Inferior parietal cortex (tissue), 1 donor: ENCODE results near the gene SH3RF3.

Source experiments
- DNase-seq: peaks from one replicate; pipeline ENCODE4 v3.0.0-alpha.2; 2016; ENCODE audit errors: extremely low spot score

Gene SH3RF3

DNA sequence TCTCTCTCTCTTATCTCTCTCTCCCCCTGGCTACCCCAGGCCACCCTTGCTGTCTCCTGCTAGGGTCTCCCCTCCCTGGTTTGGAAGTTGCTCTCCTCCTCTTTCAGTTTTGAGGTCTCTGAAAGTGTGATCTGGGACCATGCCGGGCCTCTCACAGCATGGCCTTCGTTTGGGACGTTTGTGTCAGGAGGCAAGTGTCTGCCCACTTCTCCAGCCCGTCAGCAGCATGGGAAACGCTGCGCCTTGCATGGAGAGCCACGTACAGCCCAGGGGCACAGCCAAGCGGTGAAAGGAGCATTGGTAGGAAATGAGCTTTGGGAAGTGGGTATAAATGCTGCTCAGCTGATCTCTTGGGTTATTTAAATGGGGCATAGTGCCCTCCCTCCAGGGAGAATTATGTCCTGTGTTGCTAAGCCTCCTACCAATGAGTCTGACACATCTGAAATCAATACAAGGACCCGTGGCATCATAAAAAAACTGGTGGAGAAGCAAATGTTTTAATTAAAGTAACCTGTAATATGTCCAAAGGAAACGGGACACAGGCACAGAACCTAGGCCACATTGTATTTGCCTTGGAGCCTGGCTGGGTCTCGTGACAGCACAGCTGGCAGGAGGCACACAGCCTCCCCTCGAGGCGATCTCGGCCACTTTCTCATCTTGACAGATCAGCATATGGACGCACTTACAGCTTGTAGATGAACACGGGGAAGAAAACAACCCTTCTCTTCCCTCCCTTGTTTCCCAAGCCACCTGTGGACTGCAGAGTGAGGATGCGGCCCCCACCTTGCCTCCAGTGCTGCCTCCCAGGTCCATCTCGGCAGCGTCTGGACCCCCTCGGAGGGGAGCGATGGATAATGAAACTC lies 72.7 kb downstream of the SH3RF3 start:
- DNase-seq = no peak

DNA sequence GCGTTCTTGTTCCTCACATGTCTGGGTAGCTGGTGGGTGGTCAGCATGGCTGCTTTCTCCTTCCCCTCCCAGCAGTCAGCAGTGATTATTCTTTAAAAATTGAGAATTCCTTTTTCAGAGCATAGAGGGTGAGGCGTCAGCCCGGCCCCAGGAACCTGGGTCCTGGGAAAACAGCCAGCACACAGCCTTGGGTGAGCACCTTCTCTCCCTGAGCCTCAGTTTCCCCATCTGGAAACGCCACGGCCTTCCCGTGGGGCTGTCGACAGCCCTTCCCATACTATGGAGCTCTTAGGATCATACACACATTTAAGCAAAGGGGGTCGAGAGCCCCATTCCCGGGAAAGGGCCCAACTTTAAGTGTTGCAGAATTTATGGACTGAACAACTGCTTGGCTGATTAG lies 73.5 kb downstream of the SH3RF3 start:
- no peak for DNase-seq

- DNase-seq = no peak
Measured at GRCh38 chr2:109203246-109204011, 74.4 kb downstream of the SH3RF3 start.

DNA sequence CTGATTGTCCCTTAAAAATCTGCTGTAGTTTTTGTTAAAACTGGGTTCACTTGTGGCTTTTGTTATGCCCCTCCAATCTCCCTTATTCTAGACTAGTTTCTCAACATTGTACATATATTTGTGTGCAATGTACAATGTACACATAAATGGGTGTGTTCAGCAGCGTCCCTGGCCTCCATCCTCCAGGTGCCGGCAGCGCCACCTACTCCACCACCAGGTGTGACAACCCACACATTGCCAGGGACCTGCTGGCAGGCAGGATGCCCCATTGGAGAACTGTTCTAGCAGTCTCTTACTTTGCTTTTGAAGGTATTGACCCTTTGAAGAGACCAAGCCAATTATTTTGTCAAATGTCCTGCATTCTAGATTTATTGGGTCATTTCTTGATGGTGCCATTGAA lies 75.4 kb downstream of the SH3RF3 start:
- DNase-seq = no peak

DNA sequence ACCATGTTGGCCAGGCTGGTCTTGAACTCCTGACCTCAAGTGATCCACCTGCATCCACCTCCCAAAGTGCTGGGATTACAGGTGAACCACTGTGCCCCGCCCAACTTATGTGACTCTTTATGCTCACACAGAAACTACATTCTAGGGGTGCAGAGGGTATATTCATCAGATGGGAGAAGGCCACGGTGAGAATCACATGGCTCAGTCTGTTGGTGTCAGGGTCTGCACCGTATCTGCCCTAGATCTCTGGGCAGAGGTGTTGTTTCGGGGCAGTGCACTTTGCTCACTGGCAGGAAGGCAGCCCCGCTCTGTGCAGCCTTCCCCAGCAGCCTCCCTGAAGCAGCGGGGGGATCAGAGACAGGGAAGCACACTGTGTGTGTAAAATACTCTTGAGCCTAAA lies 76.4 kb downstream of the SH3RF3 start:
- no peak for DNase-seq

GRCh38 chr2:109206569-109207146 lies 77.7 kb downstream of the SH3RF3 start:
- no peak for DNase-seq

- DNase-seq = no peak
Measured at GRCh38 chr2:109207176-109207575, 78.2 kb downstream of the SH3RF3 start.

DNA sequence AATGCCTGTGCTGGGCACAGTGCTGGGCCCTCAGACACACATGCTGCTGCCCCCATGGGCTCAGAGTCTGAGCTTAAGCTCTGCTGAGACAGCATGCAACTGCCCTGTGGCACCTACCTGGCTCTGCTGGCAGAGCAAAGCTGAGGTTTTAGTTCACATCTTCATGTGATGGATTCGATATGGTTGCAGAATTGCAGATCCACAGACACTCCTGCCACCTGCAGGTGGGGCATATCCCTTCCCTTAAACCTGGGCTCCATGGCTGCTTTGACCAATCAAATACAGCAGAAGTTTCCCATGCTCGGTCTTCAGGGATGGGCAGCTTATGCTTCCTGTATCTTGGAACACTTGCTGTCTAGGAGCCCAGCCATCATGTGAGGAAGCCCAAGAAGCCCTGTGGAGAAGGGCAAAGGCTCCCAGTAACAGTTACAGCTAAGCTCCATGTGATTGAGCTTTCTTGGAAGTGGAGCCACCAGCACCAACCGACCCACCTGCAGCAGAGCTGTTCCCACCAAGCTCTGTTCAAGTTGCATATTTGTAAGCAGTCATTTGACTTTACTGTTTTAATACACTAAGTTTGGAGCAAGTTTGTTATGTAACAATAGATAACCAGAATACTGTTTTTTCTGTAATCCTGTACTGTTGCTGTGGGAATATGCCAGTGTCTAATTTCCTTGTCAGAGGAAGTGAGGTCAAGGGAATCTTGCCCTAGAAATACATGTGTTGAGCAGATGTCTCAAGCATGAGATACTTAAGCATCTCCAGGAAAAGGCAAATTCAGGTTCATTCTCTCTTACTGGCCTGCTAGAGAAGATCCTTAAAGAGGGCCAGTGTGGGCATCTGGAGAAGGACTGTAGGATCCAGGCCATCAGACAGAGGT lies 79.3 kb downstream of the SH3RF3 start:
- DNase-seq = no peak

- DNase-seq = no peak
Measured at GRCh38 chr2:109208951-109209335, 79.9 kb downstream of the SH3RF3 start.

GRCh38 chr2:109209412-109209811 lies 80.4 kb downstream of the SH3RF3 start:
- no peak for DNase-seq

DNA sequence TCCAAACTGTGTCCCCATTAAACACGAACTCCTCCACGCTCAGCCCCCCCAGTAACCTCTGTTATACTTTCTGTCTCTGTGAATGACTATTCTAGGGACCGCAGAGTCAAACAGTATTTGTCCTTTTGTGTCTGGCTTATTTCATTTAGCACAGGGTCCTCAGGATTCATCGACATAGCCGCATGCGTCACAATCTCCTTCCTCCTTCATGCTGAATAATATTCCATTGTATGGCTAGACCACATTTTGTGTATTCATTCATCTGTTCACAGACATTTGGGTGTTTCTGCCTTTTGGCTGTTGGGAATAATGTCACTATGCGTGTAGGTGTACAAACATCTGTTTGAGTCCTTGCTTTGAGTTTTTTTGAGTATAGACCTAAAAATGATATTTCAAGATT lies 80.9 kb downstream of the SH3RF3 start:
- DNase-seq = no peak

DNA sequence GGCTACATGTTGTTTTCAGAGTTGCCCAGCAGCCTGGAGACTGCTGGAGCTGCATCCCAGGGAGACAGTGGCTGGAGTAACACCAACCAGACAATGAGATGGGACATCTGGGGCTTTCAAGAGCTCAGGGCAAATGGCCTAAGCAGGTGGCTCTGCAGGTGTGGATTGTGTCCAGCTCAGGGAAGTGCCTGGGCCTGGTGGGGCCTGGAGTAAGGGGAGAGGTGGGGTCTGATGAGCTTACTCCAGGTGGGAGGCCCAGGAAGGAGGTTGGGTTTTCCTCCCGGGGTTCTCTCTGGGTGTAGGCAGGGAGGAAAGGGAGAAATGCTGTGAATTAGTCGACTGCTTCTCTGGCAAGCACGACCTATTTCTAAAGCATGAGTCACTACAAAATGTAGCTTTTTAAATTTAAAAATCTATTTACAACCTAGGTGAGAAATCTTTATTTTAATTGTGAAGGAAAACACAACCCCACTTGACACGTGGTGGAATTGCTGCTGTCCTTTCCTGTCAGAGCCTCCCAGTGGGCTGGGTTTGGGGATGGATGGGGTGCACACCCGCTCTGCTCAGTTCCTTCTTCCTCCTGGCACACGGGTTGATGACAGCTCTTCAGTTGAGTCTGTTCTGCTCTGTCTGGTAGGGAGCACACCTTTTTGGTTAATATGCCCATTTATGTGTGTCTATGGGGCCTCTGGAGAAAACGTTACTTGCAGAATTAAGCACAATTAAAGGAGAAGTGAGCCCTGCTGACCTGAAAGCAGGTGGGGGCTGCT lies 81.6 kb downstream of the SH3RF3 start:
- no peak for DNase-seq

- DNase-seq = no peak
Measured at GRCh38 chr2:109211315-109211714, 82.3 kb downstream of the SH3RF3 start.

DNA sequence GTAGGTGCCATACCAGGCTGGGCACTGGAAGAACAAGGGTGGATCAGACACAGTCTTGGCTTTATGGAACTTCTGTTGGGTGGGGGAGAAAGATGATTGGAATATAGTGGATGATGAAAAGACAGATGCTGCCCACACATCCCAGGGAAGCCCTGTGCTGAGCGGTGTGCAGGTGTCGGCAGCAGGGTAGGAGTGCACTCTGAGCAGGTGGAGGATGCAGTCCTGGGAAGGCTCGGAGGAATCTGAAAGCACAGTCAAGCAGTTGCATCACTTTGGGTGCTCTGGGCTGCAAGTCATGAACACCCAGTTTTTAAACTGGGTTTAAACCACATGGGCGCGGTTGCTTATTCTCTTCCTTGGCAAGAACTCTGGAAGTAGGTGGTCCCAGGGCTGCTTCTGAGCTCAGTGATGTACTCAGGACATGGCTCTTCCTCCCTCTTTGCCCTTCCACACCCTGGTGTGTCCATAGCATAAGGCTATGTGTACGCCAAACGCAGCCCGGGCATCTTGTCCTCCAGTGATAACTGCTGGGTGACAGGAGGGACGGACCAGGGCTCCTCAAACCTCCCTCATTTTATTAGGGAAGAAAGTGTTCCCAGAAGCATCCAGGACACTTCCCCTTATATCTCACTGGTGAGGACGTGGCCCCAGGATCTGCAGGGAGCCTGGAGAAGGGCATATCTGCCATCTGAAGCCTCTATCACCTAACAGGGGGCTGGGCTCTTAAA lies 84.0 kb downstream of the SH3RF3 start:
- no peak for DNase-seq

GRCh38 chr2:109213646-109214433 lies 84.8 kb downstream of the SH3RF3 start:
- DNase-seq = no peak

DNA sequence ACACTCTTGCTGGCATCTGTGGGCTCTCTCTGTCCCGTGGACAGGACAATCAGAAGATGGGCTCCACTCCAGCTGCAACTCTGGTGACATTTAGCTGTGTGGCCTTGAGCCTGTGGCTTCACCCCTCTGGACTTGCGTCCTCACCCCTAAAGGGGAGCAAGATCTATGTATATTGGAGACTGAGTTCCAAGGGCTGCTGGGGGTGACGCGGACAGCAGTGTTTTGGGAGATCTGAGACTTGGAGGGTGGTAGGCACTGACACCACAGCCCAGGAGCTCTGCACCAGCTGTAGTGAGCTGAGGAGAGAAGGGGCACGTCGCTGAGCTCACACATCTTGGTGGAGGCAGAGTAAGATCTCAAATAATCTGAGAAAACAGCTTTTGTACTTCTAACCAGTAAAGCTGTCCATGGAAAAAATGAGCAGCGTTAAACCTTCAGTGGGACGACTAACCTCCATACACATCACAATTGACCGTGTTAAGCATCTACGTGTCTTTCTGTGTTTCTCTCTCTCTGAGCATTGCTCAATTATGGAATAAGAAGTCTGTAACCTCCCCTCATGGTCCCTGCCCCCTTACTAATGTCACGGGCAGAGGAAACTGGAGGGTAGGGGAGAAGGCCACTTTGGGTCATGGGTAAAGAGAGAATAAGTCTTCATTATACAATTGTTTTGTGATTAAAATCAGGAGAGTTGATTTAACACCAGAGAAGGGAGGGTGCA lies 85.8 kb downstream of the SH3RF3 start:
- DNase-seq = no peak

DNA sequence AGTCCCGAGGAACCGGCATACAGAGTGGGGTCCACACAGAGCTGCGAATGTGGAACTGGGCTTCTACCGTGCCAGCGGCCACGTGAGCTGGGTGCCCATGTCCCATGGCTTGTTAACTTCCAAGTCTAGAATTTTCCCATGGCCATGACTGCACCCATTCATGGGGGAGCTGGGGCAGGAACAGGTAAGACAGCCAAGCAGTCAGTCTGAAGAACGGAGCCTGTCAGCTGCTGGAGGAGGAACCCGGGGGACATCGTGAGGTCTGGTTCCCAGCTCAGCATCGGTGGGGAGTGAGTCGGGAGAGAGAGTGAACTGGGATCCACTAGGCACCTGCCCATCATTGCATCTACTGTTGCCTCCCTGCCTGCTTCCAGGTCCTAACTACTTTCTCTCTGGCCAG lies 86.9 kb downstream of the SH3RF3 start:
- DNase-seq = no peak

GRCh38 chr2:109216332-109216731 lies 87.3 kb downstream of the SH3RF3 start:
- no peak for DNase-seq
